ENCODE measurements around the gene CD164L2. TPM values are rescaled to one million over a fixed set of nuclear protein-coding genes. Genes with fewer than 3 reads are reported as not detected.

The CD164L2 gene
- total RNA-seq, 5 donors from 2014 or later (not counting 1 experiment from before 2014, with no cell fraction given) = not detected

DNA sequence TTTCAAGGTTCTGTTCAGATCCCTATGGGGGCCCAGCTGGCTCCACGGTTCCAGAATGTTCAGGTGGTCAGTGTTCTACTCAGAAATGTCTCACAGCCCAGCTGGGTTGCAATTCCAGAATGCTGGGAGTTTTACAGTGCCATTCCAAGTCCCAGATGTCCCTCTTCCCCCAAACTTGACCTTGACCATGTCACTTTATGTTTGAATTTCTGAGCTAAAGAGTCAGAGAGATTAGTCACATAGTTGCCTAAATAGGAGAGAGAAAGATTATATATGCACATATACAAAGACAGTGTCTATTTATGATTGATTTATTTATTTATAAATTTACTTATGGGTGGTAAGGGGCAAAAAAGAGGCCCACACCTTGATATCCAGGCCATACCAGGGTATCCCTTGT, 11.8 kb upstream of the CD164L2 start:
- ChIA-PET CTCF (interaction anchor here (1.0 to 4.6 kb wide), 11 partner anchors 33 to 212 kb away, joined by 3 to 44 read pairs (median 4); partner anchors contain the start of gene AHDC1 (in 1 of the 2)), POLR2A (interaction anchor here (0.5 to 0.6 kb wide), 2 partner anchors 43 to 353 kb away, joined by 3 to 5 read pairs; no protein-coding TSS in a partner anchor)
- ATAC-seq (replicated peaks in 1 of 4) (no peak), DNase-seq (no peak)
- peak overlapping the region in 2 of 3 donors; percentile 56 to 95 for H3K4me3 Mint-ChIP-seq
- peaks cover 5 to 30% of the 10 kb centered on the region in 2 experiments for H3K4me1 ChIP-seq (ENCODE audit: control insufficient read depth in 1 of 2, extremely low read depth in 1 of 2, insufficient read depth in 2 of 2, low read length in 2 of 2)
- H3K27me3 ChIP-seq (replicated peaks in 1 of 2; ENCODE audit: control insufficient read depth in 2 of 2, extremely low read depth in 1 of 2, insufficient read depth in 2 of 2, low read length in 1 of 2) = peaks cover 0 to 22% of the 10 kb centered on the region in 2 experiments
- no peaks in the 10 kb centered on the region for H3K9me3 ChIP-seq
- no peak overlapping the region for H3K27ac ChIP-seq (ENCODE audit: low read length)
- H3K4me1 Mint-ChIP-seq = peaks cover 11 to 27% (median 21%) of the 10 kb centered on the region in 3 donors
- H3K36me3 Mint-ChIP-seq = no peaks in the 10 kb centered on the region
- peaks cover 0 to 3% of the 10 kb centered on the region in 2 donors for H3K27me3 Mint-ChIP-seq
- H3K36me3 ChIP-seq (ENCODE audit: control insufficient read depth in 2 of 2, extremely low read depth in 1 of 2, insufficient read depth in 1 of 2, low read length in 1 of 2) = no peaks in the 10 kb centered on the region
- H3K27ac Mint-ChIP-seq = no peak overlapping the region
- no peak overlapping the region for H3K4me3 ChIP-seq (ENCODE audit: control insufficient read depth in 1 of 2, extremely low read depth in 1 of 2, low read length in 1 of 2)
- 67% methylated on average over 1 of the region's 1 CpG for WGBS (ENCODE audit: insufficient coverage)
- H3K9me3 Mint-ChIP-seq = no peaks in the 10 kb centered on the region

DNA sequence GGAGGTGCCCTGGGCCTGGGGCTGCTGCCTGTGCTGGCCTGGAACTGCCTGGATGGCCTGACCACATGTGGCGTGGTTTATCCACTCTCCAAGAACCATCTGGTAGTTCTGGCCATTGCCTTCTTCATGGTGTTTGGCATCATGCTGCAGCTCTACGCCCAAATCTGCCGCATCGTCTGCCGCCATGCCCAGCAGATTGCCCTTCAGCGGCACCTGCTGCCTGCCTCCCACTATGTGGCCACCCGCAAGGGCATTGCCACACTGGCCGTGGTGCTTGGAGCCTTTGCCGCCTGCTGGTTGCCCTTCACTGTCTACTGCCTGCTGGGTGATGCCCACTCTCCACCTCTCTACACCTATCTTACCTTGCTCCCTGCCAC, 11.1 kb upstream of the CD164L2 start:
- POLR2A ChIA-PET = interaction anchor here (0.6 to 0.9 kb wide), 2 partner anchors 26 to 44 kb away, joined by 3 to 4 read pairs; no protein-coding TSS in a partner anchor
- no peak overlapping the region for H3K27ac ChIP-seq (ENCODE audit: low read length)
- peaks cover 0 to 22% of the 10 kb centered on the region in 2 experiments for H3K27me3 ChIP-seq (replicated peaks in 1 of 2; ENCODE audit: control insufficient read depth in 2 of 2, extremely low read depth in 1 of 2, insufficient read depth in 2 of 2, low read length in 1 of 2)
- H3K9me3 ChIP-seq = no peaks in the 10 kb centered on the region
- H3K4me1 ChIP-seq (ENCODE audit: control insufficient read depth in 1 of 2, extremely low read depth in 1 of 2, insufficient read depth in 2 of 2, low read length in 2 of 2) = peaks cover 5 to 30% of the 10 kb centered on the region in 2 experiments
- WGBS (ENCODE audit: insufficient coverage) = 94% methylated on average over 9 of the region's 9 CpGs
- no peak for ATAC-seq (replicated peaks in 1 of 4)
- DNase-seq = no peak
- peaks cover 0 to 3% of the 10 kb centered on the region in 2 donors for H3K27me3 Mint-ChIP-seq
- CTCF ChIA-PET = interaction anchor here (1.0 to 4.6 kb wide), 6 partner anchors 32 to 213 kb away, joined by 3 to 44 read pairs (median 16); no protein-coding TSS in a partner anchor
- peaks cover 11 to 27% (median 21%) of the 10 kb centered on the region in 3 donors for H3K4me1 Mint-ChIP-seq
- no peaks in the 10 kb centered on the region for H3K36me3 Mint-ChIP-seq
- H3K4me3 ChIP-seq (ENCODE audit: control insufficient read depth in 1 of 2, extremely low read depth in 1 of 2, low read length in 1 of 2) = no peak overlapping the region
- H3K36me3 ChIP-seq (ENCODE audit: control insufficient read depth in 2 of 2, extremely low read depth in 1 of 2, insufficient read depth in 1 of 2, low read length in 1 of 2) = no peaks in the 10 kb centered on the region
- peak overlapping the region in 2 of 3 donors; percentile 56 to 95 for H3K4me3 Mint-ChIP-seq
- H3K27ac Mint-ChIP-seq = no peak overlapping the region
- H3K9me3 Mint-ChIP-seq = no peaks in the 10 kb centered on the region

DNA sequence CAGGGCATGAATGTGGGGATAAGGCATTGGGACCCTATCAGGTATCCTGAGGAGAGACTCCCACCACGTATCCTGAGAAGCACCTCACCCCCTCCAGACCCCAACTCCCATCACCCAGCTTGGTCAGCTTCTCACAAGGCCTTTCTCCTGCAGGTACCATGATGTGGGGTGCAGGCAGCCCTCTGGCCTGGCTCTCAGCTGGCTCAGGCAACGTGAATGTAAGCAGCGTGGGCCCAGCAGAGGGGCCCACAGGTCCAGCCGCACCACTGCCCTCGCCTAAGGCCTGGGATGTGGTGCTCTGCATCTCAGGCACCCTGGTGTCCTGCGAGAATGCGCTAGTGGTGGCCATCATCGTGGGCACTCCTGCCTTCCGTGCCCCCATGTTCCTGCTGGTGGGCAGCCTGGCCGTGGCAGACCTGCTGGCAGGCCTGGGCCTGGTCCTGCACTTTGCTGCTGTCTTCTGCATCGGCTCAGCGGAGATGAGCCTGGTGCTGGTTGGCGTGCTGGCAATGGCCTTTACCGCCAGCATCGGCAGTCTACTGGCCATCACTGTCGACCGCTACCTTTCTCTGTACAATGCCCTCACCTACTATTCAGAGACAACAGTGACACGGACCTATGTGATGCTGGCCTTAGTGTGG, 10.6 kb upstream of the CD164L2 start:
- Histone ChIP-seq H3K4me1 (ENCODE audit: control insufficient read depth in 1 of 2, extremely low read depth in 1 of 2, insufficient read depth in 2 of 2, low read length in 2 of 2) (peaks cover 5 to 30% of the 10 kb centered on the region in 2 experiments), H3K4me3 (ENCODE audit: control insufficient read depth in 1 of 2, extremely low read depth in 1 of 2, low read length in 1 of 2) (no peak overlapping the region), H3K27ac (ENCODE audit: low read length) (no peak overlapping the region), H3K36me3 (ENCODE audit: control insufficient read depth in 2 of 2, extremely low read depth in 1 of 2, insufficient read depth in 1 of 2, low read length in 1 of 2) (no peaks in the 10 kb centered on the region), H3K27me3 (replicated peaks in 1 of 2; ENCODE audit: control insufficient read depth in 2 of 2, extremely low read depth in 1 of 2, insufficient read depth in 2 of 2, low read length in 1 of 2) (peaks cover 0 to 22% of the 10 kb centered on the region in 2 experiments), H3K9me3 (no peaks in the 10 kb centered on the region)
- Mint-ChIP-seq H3K36me3 (no peaks in the 10 kb centered on the region), H3K27ac (no peak overlapping the region), H3K9me3 (no peaks in the 10 kb centered on the region), H3K27me3 (peaks cover 0 to 3% of the 10 kb centered on the region in 2 donors), H3K4me3 (peak overlapping the region in 2 of 3 donors; percentile 17 to 95), H3K4me1 (peaks cover 11 to 25% (median 21%) of the 10 kb centered on the region in 3 donors)
- no peak for ATAC-seq (replicated peaks in 1 of 4)
- ChIA-PET POLR2A (interaction anchor here in 1 of 2 donors (0.9 kb wide), 1 partner anchor 25 kb away, joined by 4 read pairs; no protein-coding TSS in a partner anchor), CTCF (interaction anchor here in 1 of 2 donors (0.6 to 1.0 kb wide), 3 partner anchors 95 to 210 kb away, joined by 3 to 7 read pairs (median 3); partner anchors contain the start of gene AHDC1)
- 96% methylated on average over 12 of the region's 18 CpGs for WGBS (ENCODE audit: insufficient coverage)
- peak in 1 of 35 experiments; percentile 6 for DNase-seq

DNA sequence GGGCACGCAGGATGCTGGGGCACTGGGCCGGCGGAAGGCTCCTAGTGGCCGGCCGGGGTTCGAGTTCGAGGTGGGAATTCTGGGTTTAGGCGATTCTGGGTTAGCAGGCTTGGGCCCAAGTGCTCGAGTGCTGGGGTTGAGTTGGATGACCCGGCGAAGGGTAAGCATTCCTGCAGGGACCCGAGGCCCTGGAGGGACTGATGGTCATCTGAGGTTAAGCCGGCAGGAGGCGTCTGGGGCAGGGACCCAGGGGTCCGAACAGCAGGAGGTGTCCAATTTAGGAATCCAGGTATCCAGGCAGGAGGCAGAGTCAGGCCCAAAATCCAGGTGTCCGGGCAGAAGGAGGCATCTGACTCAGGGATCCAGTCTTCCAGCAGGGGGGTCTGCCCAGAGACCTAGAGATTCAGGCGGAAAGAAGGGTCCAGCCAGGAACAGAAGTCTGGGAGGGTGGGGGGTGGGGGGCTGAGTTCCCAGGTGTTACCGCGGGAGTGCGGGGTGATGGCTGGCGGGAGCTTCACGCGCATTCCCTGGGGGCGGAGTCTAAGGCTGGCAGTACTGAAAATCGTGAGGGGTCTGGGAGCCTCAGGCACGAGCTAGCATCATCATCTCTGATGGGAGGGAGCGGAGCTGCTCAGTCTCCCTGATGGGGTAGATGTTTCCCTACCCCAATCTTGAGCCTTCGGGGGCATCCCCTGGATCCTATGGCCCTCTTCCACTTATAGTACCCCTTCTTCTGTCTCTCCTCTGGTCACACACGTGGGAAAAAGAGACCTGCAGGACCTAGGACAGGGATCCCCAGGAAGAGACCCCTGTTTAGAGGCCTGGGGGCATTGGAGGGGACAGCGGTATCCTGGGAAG, 9.9 kb upstream of the CD164L2 start:
- Histone ChIP-seq H3K36me3 (ENCODE audit: control insufficient read depth in 2 of 2, extremely low read depth in 1 of 2, insufficient read depth in 1 of 2, low read length in 1 of 2) (no peaks in the 10 kb centered on the region), H3K27ac (ENCODE audit: low read length) (no peak overlapping the region), H3K9me3 (no peaks in the 10 kb centered on the region), H3K4me3 (ENCODE audit: control insufficient read depth in 1 of 2, extremely low read depth in 1 of 2, low read length in 1 of 2) (peak overlapping the region; percentile 45 to 61), H3K27me3 (replicated peaks in 1 of 2; ENCODE audit: control insufficient read depth in 2 of 2, extremely low read depth in 1 of 2, insufficient read depth in 2 of 2, low read length in 1 of 2) (peaks cover 0 to 22% of the 10 kb centered on the region in 2 experiments), H3K4me1 (ENCODE audit: control insufficient read depth in 1 of 2, extremely low read depth in 1 of 2, insufficient read depth in 2 of 2, low read length in 2 of 2) (peaks cover 5 to 30% of the 10 kb centered on the region in 2 experiments)
- H3K27me3 Mint-ChIP-seq = peaks cover 0 to 3% of the 10 kb centered on the region in 2 donors
- H3K9me3 Mint-ChIP-seq = no peaks in the 10 kb centered on the region
- peak overlapping the region; percentile 60 to 95 (median 66) for H3K4me3 Mint-ChIP-seq
- ATAC-seq (replicated peaks in 1 of 4) = no peak
- H3K36me3 Mint-ChIP-seq = no peaks in the 10 kb centered on the region
- POLR2A ChIA-PET = no interaction called here
- no peak for DNase-seq
- H3K27ac Mint-ChIP-seq = no peak overlapping the region
- peaks cover 11 to 26% (median 24%) of the 10 kb centered on the region in 3 donors for H3K4me1 Mint-ChIP-seq
- CTCF ChIA-PET = interaction anchor here (0.6 to 1.0 kb wide), 4 partner anchors 94 to 211 kb away, joined by 3 to 7 read pairs (median 3); partner anchors contain the start of gene AHDC1 (in 1 of the 2)
- 25% methylated on average over 19 of the region's 30 CpGs for WGBS (ENCODE audit: insufficient coverage)

DNA sequence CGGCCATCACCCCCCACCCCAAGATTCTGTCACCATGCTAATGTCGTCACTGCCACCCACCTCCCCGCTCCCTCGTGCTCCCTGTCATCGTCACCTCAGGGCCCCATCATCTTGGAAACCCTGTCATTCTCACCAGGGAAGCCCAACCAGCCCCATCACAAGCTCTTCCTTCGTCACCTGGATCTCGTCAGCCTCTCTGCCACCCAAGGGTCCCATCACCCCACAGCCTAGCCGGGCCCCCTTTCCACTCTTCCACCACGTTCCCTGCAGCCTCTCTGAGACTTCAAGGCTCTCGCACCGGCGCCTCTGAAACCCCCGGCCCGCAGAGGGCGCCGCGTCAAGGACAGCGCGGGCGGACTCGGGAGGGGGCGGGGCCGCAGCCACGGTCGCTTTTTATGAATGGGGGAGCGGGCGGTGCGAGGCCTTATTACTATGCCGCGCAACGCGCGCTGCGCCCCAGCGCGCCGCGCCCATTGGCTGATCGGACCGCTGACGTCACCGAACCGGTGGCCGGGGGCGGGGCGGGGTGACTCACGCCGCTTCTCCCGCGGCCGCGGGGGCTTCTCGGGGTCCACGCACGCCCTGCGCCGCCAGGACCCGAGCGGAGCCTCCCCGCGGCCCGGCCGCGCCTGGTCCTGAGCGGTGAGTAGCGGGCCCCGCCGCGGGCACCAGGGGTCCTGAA, 9.1 kb upstream of the CD164L2 start, which contains the start of gene GPR3:
Gene GPR3 (plus strand): TSS at position 527 of the 682 bp plus-strand sequence. CDS start 1,177 bp downstream, outside the sequence.
- Mint-ChIP-seq H3K4me1 (peaks cover 11 to 26% (median 24%) of the 10 kb centered on the region in 3 donors), H3K27ac (peak within 1 kb of the TSS; percentile 37 to 38), H3K27me3 (peaks cover 0 to 3% of the 10 kb centered on the region in 2 donors), H3K4me3 (peak within 1 kb of the TSS; percentile 69 to 95 (median 76)), H3K9me3 (no peaks in the 10 kb centered on the region), H3K36me3 (no peaks in the 10 kb centered on the region)
- whole genome bisulfite sequencing (ENCODE audit: insufficient coverage) = 2% methylated on average over 67 of the region's 69 CpGs
- DNase-seq (peak; percentile 84 to 96 (median 91)), ATAC-seq (replicated peaks in 1 of 4) (peak; percentile 91 to 93 (median 92))
- Histone ChIP-seq H3K27ac (ENCODE audit: low read length) (no peak within 1 kb of the TSS), H3K4me1 (ENCODE audit: control insufficient read depth in 1 of 2, extremely low read depth in 1 of 2, insufficient read depth in 2 of 2, low read length in 2 of 2) (peaks cover 5 to 30% of the 10 kb centered on the region in 2 experiments), H3K36me3 (ENCODE audit: control insufficient read depth in 2 of 2, extremely low read depth in 1 of 2, insufficient read depth in 1 of 2, low read length in 1 of 2) (no peaks in the 10 kb centered on the region), H3K4me3 (ENCODE audit: control insufficient read depth in 1 of 2, extremely low read depth in 1 of 2, low read length in 1 of 2) (peak within 1 kb of the TSS; percentile 45 to 61), H3K27me3 (replicated peaks in 1 of 2; ENCODE audit: control insufficient read depth in 2 of 2, extremely low read depth in 1 of 2, insufficient read depth in 2 of 2, low read length in 1 of 2) (peaks cover 0 to 22% of the 10 kb centered on the region in 2 experiments), H3K9me3 (no peaks in the 10 kb centered on the region)
- CTCF ChIA-PET = interaction anchor here in 1 of 2 donors (0.7 to 1.1 kb wide), 4 partner anchors 42 to 1513 kb away, joined by 3 to 7 read pairs (median 3); no protein-coding TSS in a partner anchor
- POLR2A ChIA-PET = interaction anchor here in 1 of 2 donors (0.6 kb wide), 1 partner anchor 1515 kb away, joined by 10 read pairs; no protein-coding TSS in a partner anchor

Measured in T-cell (primary cell).